ENCODE data around the gene CWC15.
A peak's percentile ranks its signal among the peaks of the same experiment; 100 is the strongest.
"Not testable (repeated sequence)": the region's sequence is repeated elsewhere in the genome, so short reads cannot be mapped to it uniquely, and the experiment has no call there.

CWC15 gene

GRCh38 chr11:94924171-94924572, 49.2 kb downstream of the CWC15 start:
- H3K27me3 ChIP-seq (ENCODE audit: insufficient read depth, low read length, poor library complexity), result no peaks in the 10 kb centered on the region
- H3K4me2 ChIP-seq (ENCODE audit: low read length), result no peak overlapping the region
- no peaks in the 10 kb centered on the region for H3K36me3 ChIP-seq (ENCODE audit: control insufficient read depth, insufficient read depth, low read length)
- no peak overlapping the region for H4K8ac ChIP-seq (ENCODE audit: low read depth, low read length)
- no peaks in the 10 kb centered on the region for H3K79me1 ChIP-seq (ENCODE audit: low read length)
- H4K5ac ChIP-seq (ENCODE audit: low read length), result no peak overlapping the region
- H3K4ac ChIP-seq (ENCODE audit: low read depth, low read length), result no peak overlapping the region
- DNase-seq, result no peak
- no peak overlapping the region for H3K4me3 ChIP-seq (ENCODE audit: low read length)
- no peak overlapping the region for H2AK5ac ChIP-seq (ENCODE audit: low read length)
- H3K9ac ChIP-seq (ENCODE audit: low read length), result no peak overlapping the region
- H3K27ac ChIP-seq (ENCODE audit: low read depth, low read length), result no peak overlapping the region
- H3K4me1 ChIP-seq (ENCODE audit: control insufficient read depth, low read depth, low read length), result peaks cover 12% of the 10 kb centered on the region
- H2BK120ac ChIP-seq (ENCODE audit: low read depth, low read length), result no peak overlapping the region
- WGBS (ENCODE audit: extremely low coverage, insufficient coverage, low lambda C conversion rate), result no CpG with 5 or more reads among the region's 6 CpGs
- H3K56ac ChIP-seq (ENCODE audit: low read length), result no peak overlapping the region
- no peak overlapping the region for H3K18ac ChIP-seq (ENCODE audit: low read length)
- H2BK5ac ChIP-seq (ENCODE audit: low read length), result no peak overlapping the region
- H3K23ac ChIP-seq (ENCODE audit: low read length), result no peak overlapping the region
- H2BK15ac ChIP-seq (replicated peaks; ENCODE audit: low read depth), result no peak overlapping the region
- no peaks in the 10 kb centered on the region for H3K79me2 ChIP-seq (ENCODE audit: control insufficient read depth, insufficient read depth, low read length)

DNA sequence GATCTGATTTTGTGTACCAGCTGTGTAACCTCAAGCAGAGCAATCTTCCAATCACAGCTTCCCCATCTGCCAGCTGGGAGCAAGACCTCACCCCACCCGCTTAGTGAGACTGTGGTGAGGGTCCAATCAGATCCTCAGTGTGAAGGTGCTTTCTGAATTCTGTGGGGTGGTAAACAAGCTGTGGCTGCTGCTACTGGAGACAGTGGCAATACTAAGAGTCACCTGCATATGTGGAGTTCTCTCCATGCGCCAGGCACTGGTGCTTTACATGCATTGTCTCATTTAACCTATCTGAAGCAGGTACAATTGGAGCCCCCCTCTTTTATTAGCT, 50.4 kb downstream of the CWC15 start:
- no peak overlapping the region for H3K4ac ChIP-seq (ENCODE audit: low read depth, low read length)
- no peaks in the 10 kb centered on the region for H3K79me2 ChIP-seq (ENCODE audit: control insufficient read depth, insufficient read depth, low read length)
- no peaks in the 10 kb centered on the region for H3K36me3 ChIP-seq (ENCODE audit: control insufficient read depth, insufficient read depth, low read length)
- no peak overlapping the region for H3K27ac ChIP-seq (ENCODE audit: low read depth, low read length)
- H3K23ac ChIP-seq (ENCODE audit: low read length), result no peak overlapping the region
- no peak overlapping the region for H3K4me3 ChIP-seq (ENCODE audit: low read length)
- no peak overlapping the region for H2BK120ac ChIP-seq (ENCODE audit: low read depth, low read length)
- H2AK5ac ChIP-seq (ENCODE audit: low read length), result no peak overlapping the region
- no peak overlapping the region for H4K8ac ChIP-seq (ENCODE audit: low read depth, low read length)
- no peak for DNase-seq
- no peak overlapping the region for H3K9ac ChIP-seq (ENCODE audit: low read length)
- peaks cover 12% of the 10 kb centered on the region for H3K4me1 ChIP-seq (ENCODE audit: control insufficient read depth, low read depth, low read length)
- H3K27me3 ChIP-seq (ENCODE audit: insufficient read depth, low read length, poor library complexity), result no peaks in the 10 kb centered on the region
- H2BK15ac ChIP-seq (replicated peaks; ENCODE audit: low read depth), result no peak overlapping the region
- no peak overlapping the region for H3K4me2 ChIP-seq (ENCODE audit: low read length)
- WGBS (ENCODE audit: extremely low coverage, insufficient coverage, low lambda C conversion rate), result no CpG with 5 or more reads among the region's 2 CpGs
- no peaks in the 10 kb centered on the region for H3K79me1 ChIP-seq (ENCODE audit: low read length)
- no peak overlapping the region for H4K5ac ChIP-seq (ENCODE audit: low read length)
- H3K56ac ChIP-seq (ENCODE audit: low read length), result no peak overlapping the region
- no peak overlapping the region for H3K18ac ChIP-seq (ENCODE audit: low read length)
- H2BK5ac ChIP-seq (ENCODE audit: low read length), result no peak overlapping the region

DNA sequence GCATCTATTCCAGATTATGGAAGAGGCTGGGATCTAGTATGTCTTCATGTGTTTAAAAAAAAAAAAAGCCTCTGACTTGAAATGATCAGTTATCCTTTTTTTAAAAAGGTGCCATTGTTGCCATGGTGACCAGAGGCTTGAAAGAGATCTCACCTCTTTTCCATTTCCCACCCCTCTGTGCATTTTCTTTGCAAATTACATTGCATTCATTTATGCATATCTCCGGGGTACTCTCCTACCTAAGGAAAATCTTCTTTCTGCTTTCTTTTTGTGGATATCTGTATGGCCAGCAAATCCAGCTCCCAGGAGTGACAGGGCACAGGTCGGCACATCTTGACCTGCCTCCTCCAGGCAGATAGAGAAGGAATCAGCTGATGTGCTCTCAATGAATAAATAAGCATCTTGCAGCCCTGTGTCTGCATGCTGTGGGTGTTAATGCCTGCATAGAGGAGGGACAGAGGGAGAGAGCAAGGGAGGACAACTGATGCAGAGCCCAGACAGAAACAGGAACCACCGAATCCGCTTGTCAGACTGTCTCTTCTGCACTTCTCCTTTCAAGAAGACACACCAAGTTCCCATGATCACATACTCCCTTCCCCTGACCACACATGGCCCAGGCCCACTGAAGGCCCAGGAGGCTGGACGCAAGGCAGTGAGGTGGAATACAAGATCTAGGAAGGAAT, 50.9 kb downstream of the CWC15 start:
- H3K36me3 ChIP-seq (ENCODE audit: control insufficient read depth, insufficient read depth, low read length), result no peaks in the 10 kb centered on the region
- H3K79me2 ChIP-seq (ENCODE audit: control insufficient read depth, insufficient read depth, low read length), result no peaks in the 10 kb centered on the region
- no peak overlapping the region for H4K5ac ChIP-seq (ENCODE audit: low read length)
- no peak overlapping the region for H4K8ac ChIP-seq (ENCODE audit: low read depth, low read length)
- H3K4me2 ChIP-seq (ENCODE audit: low read length), result no peak overlapping the region
- no peaks in the 10 kb centered on the region for H3K27me3 ChIP-seq (ENCODE audit: insufficient read depth, low read length, poor library complexity)
- no peak overlapping the region for H3K4me3 ChIP-seq (ENCODE audit: low read length)
- H3K27ac ChIP-seq (ENCODE audit: low read depth, low read length), result no peak overlapping the region
- no peak overlapping the region for H3K9ac ChIP-seq (ENCODE audit: low read length)
- H2BK15ac ChIP-seq (replicated peaks; ENCODE audit: low read depth), result no peak overlapping the region
- no peak overlapping the region for H2BK120ac ChIP-seq (ENCODE audit: low read depth, low read length)
- no peak overlapping the region for H3K56ac ChIP-seq (ENCODE audit: low read length)
- H3K79me1 ChIP-seq (ENCODE audit: low read length), result no peaks in the 10 kb centered on the region
- peaks cover 12% of the 10 kb centered on the region for H3K4me1 ChIP-seq (ENCODE audit: control insufficient read depth, low read depth, low read length)
- H3K4ac ChIP-seq (ENCODE audit: low read depth, low read length), result no peak overlapping the region
- no peak overlapping the region for H2BK5ac ChIP-seq (ENCODE audit: low read length)
- no peak overlapping the region for H3K18ac ChIP-seq (ENCODE audit: low read length)
- peak; percentile 50 for DNase-seq
- no CpG with 5 or more reads among the region's 5 CpGs for WGBS (ENCODE audit: extremely low coverage, insufficient coverage, low lambda C conversion rate)
- H2AK5ac ChIP-seq (ENCODE audit: low read length), result no peak overlapping the region
- H3K23ac ChIP-seq (ENCODE audit: low read length), result no peak overlapping the region

- no peak overlapping the region for H2BK120ac ChIP-seq (ENCODE audit: low read depth, low read length)
- no peak overlapping the region for H2AK5ac ChIP-seq (ENCODE audit: low read length)
- H4K8ac ChIP-seq (ENCODE audit: low read depth, low read length), result no peak overlapping the region
- DNase-seq, result no peak
- H4K5ac ChIP-seq (ENCODE audit: low read length), result no peak overlapping the region
- H3K56ac ChIP-seq (ENCODE audit: low read length), result no peak overlapping the region
- no peak overlapping the region for H3K18ac ChIP-seq (ENCODE audit: low read length)
- H2BK15ac ChIP-seq (replicated peaks; ENCODE audit: low read depth), result no peak overlapping the region
- H3K27ac ChIP-seq (ENCODE audit: low read depth, low read length), result no peak overlapping the region
- H3K36me3 ChIP-seq (ENCODE audit: control insufficient read depth, insufficient read depth, low read length), result no peaks in the 10 kb centered on the region
- H3K9ac ChIP-seq (ENCODE audit: low read length), result no peak overlapping the region
- H2BK5ac ChIP-seq (ENCODE audit: low read length), result no peak overlapping the region
- no peak overlapping the region for H3K4me3 ChIP-seq (ENCODE audit: low read length)
- peaks cover 2% of the 10 kb centered on the region for H3K4me1 ChIP-seq (ENCODE audit: control insufficient read depth, low read depth, low read length)
- no peak overlapping the region for H3K4me2 ChIP-seq (ENCODE audit: low read length)
- H3K27me3 ChIP-seq (ENCODE audit: insufficient read depth, low read length, poor library complexity), result no peaks in the 10 kb centered on the region
- no peak overlapping the region for H3K4ac ChIP-seq (ENCODE audit: low read depth, low read length)
- H3K23ac ChIP-seq (ENCODE audit: low read length), result no peak overlapping the region
- no peaks in the 10 kb centered on the region for H3K79me2 ChIP-seq (ENCODE audit: control insufficient read depth, insufficient read depth, low read length)
- H3K79me1 ChIP-seq (ENCODE audit: low read length), result no peaks in the 10 kb centered on the region
These were observed 53.0 kb downstream of the CWC15 start for GRCh38 chr11:94920311-94920710.

GRCh38 chr11:94913718-94914394, 59.5 kb downstream of the CWC15 start:
- H3K79me1 ChIP-seq (ENCODE audit: low read length); H3K18ac ChIP-seq (ENCODE audit: low read length); H3K4me2 ChIP-seq (ENCODE audit: low read length); H2BK15ac ChIP-seq (replicated peaks; ENCODE audit: low read depth); H4K5ac ChIP-seq (ENCODE audit: low read length); H2AK5ac ChIP-seq (ENCODE audit: low read length); H2BK120ac ChIP-seq (ENCODE audit: low read depth, low read length); H2BK5ac ChIP-seq (ENCODE audit: low read length); H3K36me3 ChIP-seq (ENCODE audit: control insufficient read depth, insufficient read depth, low read length); H3K27me3 ChIP-seq (ENCODE audit: insufficient read depth, low read length, poor library complexity); H3K27ac ChIP-seq (ENCODE audit: low read depth, low read length); H3K4me3 ChIP-seq (ENCODE audit: low read length); H3K4ac ChIP-seq (ENCODE audit: low read depth, low read length); H3K9ac ChIP-seq (ENCODE audit: low read length); H4K8ac ChIP-seq (ENCODE audit: low read depth, low read length); H3K56ac ChIP-seq (ENCODE audit: low read length); H3K4me1 ChIP-seq (ENCODE audit: control insufficient read depth, low read depth, low read length); H3K79me2 ChIP-seq (ENCODE audit: control insufficient read depth, insufficient read depth, low read length); H3K23ac ChIP-seq (ENCODE audit: low read length): not testable (repeated sequence)
- WGBS (ENCODE audit: extremely low coverage, insufficient coverage, low lambda C conversion rate), result no CpG with 5 or more reads among the region's 2 CpGs
- peak; percentile 75 for DNase-seq

- H3K79me1 ChIP-seq (ENCODE audit: low read length), result no peaks in the 10 kb centered on the region
- H3K18ac ChIP-seq (ENCODE audit: low read length), result no peak overlapping the region
- H3K79me2 ChIP-seq (ENCODE audit: control insufficient read depth, insufficient read depth, low read length), result no peaks in the 10 kb centered on the region
- H3K4ac ChIP-seq (ENCODE audit: low read depth, low read length), result no peak overlapping the region
- H3K4me3 ChIP-seq (ENCODE audit: low read length), result no peak overlapping the region
- H3K27me3 ChIP-seq (ENCODE audit: insufficient read depth, low read length, poor library complexity), result no peaks in the 10 kb centered on the region
- H2BK15ac ChIP-seq (replicated peaks; ENCODE audit: low read depth), result no peak overlapping the region
- no peak overlapping the region for H3K56ac ChIP-seq (ENCODE audit: low read length)
- H3K9ac ChIP-seq (ENCODE audit: low read length), result no peak overlapping the region
- no peak overlapping the region for H3K27ac ChIP-seq (ENCODE audit: low read depth, low read length)
- no peak overlapping the region for H2BK120ac ChIP-seq (ENCODE audit: low read depth, low read length)
- H2AK5ac ChIP-seq (ENCODE audit: low read length), result no peak overlapping the region
- no peaks in the 10 kb centered on the region for H3K4me1 ChIP-seq (ENCODE audit: control insufficient read depth, low read depth, low read length)
- H4K8ac ChIP-seq (ENCODE audit: low read depth, low read length), result no peak overlapping the region
- H4K5ac ChIP-seq (ENCODE audit: low read length), result no peak overlapping the region
- no peaks in the 10 kb centered on the region for H3K36me3 ChIP-seq (ENCODE audit: control insufficient read depth, insufficient read depth, low read length)
- no peak overlapping the region for H2BK5ac ChIP-seq (ENCODE audit: low read length)
- H3K4me2 ChIP-seq (ENCODE audit: low read length), result no peak overlapping the region
- WGBS (ENCODE audit: extremely low coverage, insufficient coverage, low lambda C conversion rate), result no CpG with 5 or more reads among the region's 9 CpGs
- H3K23ac ChIP-seq (ENCODE audit: low read length), result no peak overlapping the region
- DNase-seq, result no peak
These were observed 60.5 kb downstream of the CWC15 start for GRCh38 chr11:94912806-94913205.

All from mesendoderm (in vitro differentiated cells).